Endothelial cell (in vitro differentiated cells): ENCODE measurements around the gene FAM219A. TPM values are rescaled to one million over a fixed set of nuclear protein-coding genes. Genes with fewer than 3 reads are reported as not detected.

Source experiments
- DNase-seq: peaks from one replicate; pipeline ENCODE4 v3.0.0; 2021; ENCODE audit warnings: low spot score
- H3K27ac Mint-ChIP-seq: one replicate; pipeline ENCODE4 v1.8.0; 2021; ENCODE audit warnings: mixed read lengths, inconsistent platforms; ENCODE audit not compliant: unreplicated experiment
- H3K27me3 Mint-ChIP-seq: one replicate; pipeline ENCODE4 v1.8.0; 2021; ENCODE audit warnings: mild to moderate bottlenecking, moderate library complexity, mixed read lengths, inconsistent platforms; ENCODE audit not compliant: unreplicated experiment
- H3K36me3 Mint-ChIP-seq: one replicate; pipeline ENCODE4 v1.8.0; 2021; ENCODE audit warnings: mild to moderate bottlenecking, low read depth, mixed read lengths, inconsistent platforms; ENCODE audit not compliant: unreplicated experiment
- H3K4me1 Mint-ChIP-seq: one replicate; pipeline ENCODE4 v1.8.0; 2021; ENCODE audit warnings: mild to moderate bottlenecking, mixed read lengths, inconsistent platforms; ENCODE audit not compliant: unreplicated experiment
- H3K4me3 Mint-ChIP-seq: one replicate; pipeline ENCODE4 v1.8.0; 2021; ENCODE audit warnings: mild to moderate bottlenecking, mixed read lengths, inconsistent platforms; ENCODE audit not compliant: unreplicated experiment
- H3K9me3 Mint-ChIP-seq: one replicate; pipeline ENCODE4 v1.8.0; 2021; ENCODE audit warnings: mixed read lengths, inconsistent platforms; ENCODE audit not compliant: unreplicated experiment
- CTCF ChIP-seq: fragments of 200-600 bp; sonication (generic); IDR thresholded peaks from one replicate; pipeline ENCODE4 v1.5.0; 2021; ENCODE audit warnings: antibody characterized with exemption; ENCODE audit not compliant: unreplicated experiment
- total RNA-seq: library from RNA; stranded (reverse); fragmentation: NEBNext Ultra II Directional; extraction: Animal tissue kit (Norgen Biotek cat#: 25700); gene quantifications from one replicate; pipeline ENCODE4 v1.2.1, GENCODE V29; 2021; ENCODE audit not compliant: unreplicated experiment

Gene FAM219A
- total RNA-seq, 1 donor from 2014 or later: 55.3 TPM

- peak overlapping the region; percentile 97 for H3K4me3 Mint-ChIP-seq
These were observed 83.3 kb downstream of the FAM219A start for GRCh38 chr9:34374905-34375552.

GRCh38 chr9:34374339-34374738 is 84.0 kb downstream of the FAM219A start:
- Mint-ChIP-seq H3K36me3 (peaks cover 41% of the 10 kb centered on the region), H3K4me1 (peaks cover 33% of the 10 kb centered on the region), H3K4me3 (peak overlapping the region; percentile 61), H3K9me3 (no peaks in the 10 kb centered on the region), H3K27me3 (peaks cover 26% of the 10 kb centered on the region), H3K27ac (peak overlapping the region; percentile 52)
- DNase-seq: no peak
- TF ChIP-seq CTCF: no peak

More at GRCh38 chr9:34374905-34375552, 83.3 kb downstream of the FAM219A start:
- Mint-ChIP-seq H3K36me3 (peaks cover 34% of the 10 kb centered on the region), H3K27me3 (peaks cover 25% of the 10 kb centered on the region), H3K27ac (peak overlapping the region; percentile 90), H3K4me1 (peaks cover 30% of the 10 kb centered on the region), H3K9me3 (no peaks in the 10 kb centered on the region)
- TF ChIP-seq CTCF: no peak
- no peak for DNase-seq

- Mint-ChIP-seq H3K4me3 (peak overlapping the region; percentile 61), H3K27ac (peak overlapping the region; percentile 52), H3K4me1 (peaks cover 33% of the 10 kb centered on the region), H3K27me3 (peaks cover 26% of the 10 kb centered on the region), H3K36me3 (peaks cover 47% of the 10 kb centered on the region), H3K9me3 (peaks cover 3% of the 10 kb centered on the region)
- DNase-seq: no peak
- TF ChIP-seq CTCF: no peak
These were observed 84.6 kb downstream of the FAM219A start for GRCh38 chr9:34373749-34374148.

GRCh38 chr9:34372467-34373011 is 85.8 kb downstream of the FAM219A start:
- H3K4me1 Mint-ChIP-seq: peaks cover 33% of the 10 kb centered on the region
- H3K9me3 Mint-ChIP-seq: peaks cover 6% of the 10 kb centered on the region
- H3K27me3 Mint-ChIP-seq: peaks cover 20% of the 10 kb centered on the region
- no peak overlapping the region for H3K4me3 Mint-ChIP-seq
- peaks cover 59% of the 10 kb centered on the region for H3K36me3 Mint-ChIP-seq
- TF ChIP-seq CTCF: no peak
- H3K27ac Mint-ChIP-seq: no peak overlapping the region
- DNase-seq: no peak

- Mint-ChIP-seq H3K9me3 (peaks cover 11% of the 10 kb centered on the region), H3K4me3 (peak overlapping the region; percentile 21), H3K4me1 (peaks cover 33% of the 10 kb centered on the region), H3K36me3 (peaks cover 64% of the 10 kb centered on the region), H3K27me3 (peaks cover 23% of the 10 kb centered on the region), H3K27ac (no peak overlapping the region)
- no peak for DNase-seq
- no peak for TF ChIP-seq CTCF
These were observed 86.4 kb downstream of the FAM219A start for GRCh38 chr9:34371886-34372466.
